ENCODE data around the gene SERPINE2. TPM values are rescaled to one million over a fixed set of nuclear protein-coding genes. Genes with fewer than 3 reads are reported as not detected.

SERPINE2 gene
- total and polyA plus RNA-seq, 3 experiments from 2014 or later = 2.2 to 6.4 (median 5.0) TPM

- Mint-ChIP-seq H3K4me3 (peak overlapping the region in 2 of 7 donors; percentile 42 to 75), H3K36me3 (peaks cover 0 to 7% (median 3%) of the 10 kb centered on the region in 3 donors), H3K27ac (peak overlapping the region in 2 of 8 donors; percentile 29 to 33), H3K27me3 (no peaks in the 10 kb centered on the region), H3K4me1 (peaks cover 21 to 46% (median 37%) of the 10 kb centered on the region in 3 donors), H3K9me3 (no peaks in the 10 kb centered on the region)
- Histone ChIP-seq H3K4me3 (ENCODE audit: low read length) (no peak overlapping the region), H3K9me3 (ENCODE audit: low read length) (no peaks in the 10 kb centered on the region), H3K27ac (ENCODE audit: low read depth, low read length) (no peak overlapping the region), H3K36me3 (ENCODE audit: insufficient read depth, low read length) (no peaks in the 10 kb centered on the region), H3K27me3 (ENCODE audit: insufficient read depth, low read length, poor library complexity, severe bottlenecking) (no peaks in the 10 kb centered on the region), H3K4me1 (ENCODE audit: insufficient read depth, low read length) (peaks cover 19% of the 10 kb centered on the region)
- ChIA-PET CTCF (interaction anchor here (1.5 kb wide), 1 partner anchor 21 kb away, joined by 7 read pairs; no protein-coding TSS in a partner anchor), POLR2A (no interaction called here)
- no peak for DNase-seq
These were observed 89.7 kb downstream of the SERPINE2 start for GRCh38 chr2:223949241-223949840.

- Mint-ChIP-seq H3K27ac (peak overlapping the region in 3 of 8 donors; percentile 34 to 70 (median 53)), H3K27me3 (no peaks in the 10 kb centered on the region), H3K9me3 (no peaks in the 10 kb centered on the region), H3K4me1 (peaks cover 32 to 61% (median 52%) of the 10 kb centered on the region in 3 donors), H3K36me3 (peaks cover 0 to 15% (median 3%) of the 10 kb centered on the region in 3 donors), H3K4me3 (peak overlapping the region in 2 of 7 donors; percentile 14 to 16)
- Histone ChIP-seq H3K4me1 (ENCODE audit: insufficient read depth, low read length) (peaks cover 30% of the 10 kb centered on the region), H3K27me3 (ENCODE audit: insufficient read depth, low read length, poor library complexity, severe bottlenecking) (no peaks in the 10 kb centered on the region), H3K4me3 (ENCODE audit: low read length) (no peak overlapping the region), H3K9me3 (ENCODE audit: low read length) (no peaks in the 10 kb centered on the region), H3K27ac (ENCODE audit: low read depth, low read length) (no peak overlapping the region), H3K36me3 (ENCODE audit: insufficient read depth, low read length) (no peaks in the 10 kb centered on the region)
- ChIA-PET CTCF (interaction anchor here (1.2 kb wide), 1 partner anchor 187 kb away, joined by 4 read pairs; no protein-coding TSS in a partner anchor), POLR2A (no interaction called here)
- DNase-seq = no peak
These were observed 91.3 kb downstream of the SERPINE2 start for GRCh38 chr2:223947711-223948205.

GRCh38 chr2:223945755-223946154 is 93.3 kb downstream of the SERPINE2 start:
- DNase-seq = no peak
- Histone ChIP-seq H3K4me1 (ENCODE audit: insufficient read depth, low read length) (peaks cover 38% of the 10 kb centered on the region), H3K4me3 (ENCODE audit: low read length) (peak overlapping the region; percentile 63), H3K27me3 (ENCODE audit: insufficient read depth, low read length, poor library complexity, severe bottlenecking) (no peaks in the 10 kb centered on the region), H3K27ac (ENCODE audit: low read depth, low read length) (peak overlapping the region; percentile 66), H3K9me3 (ENCODE audit: low read length) (no peaks in the 10 kb centered on the region), H3K36me3 (ENCODE audit: insufficient read depth, low read length) (no peaks in the 10 kb centered on the region)
- Mint-ChIP-seq H3K9me3 (no peaks in the 10 kb centered on the region), H3K36me3 (peaks cover 0 to 17% (median under 1%) of the 10 kb centered on the region in 3 donors), H3K4me3 (peak overlapping the region; percentile 80 to 94 (median 90)), H3K4me1 (peaks cover 40 to 69% (median 56%) of the 10 kb centered on the region in 3 donors), H3K27me3 (no peaks in the 10 kb centered on the region), H3K27ac (peak overlapping the region; percentile 67 to 95 (median 84))
- POLR2A ChIA-PET = interaction anchor here (1.2 to 2.2 kb wide), 3 partner anchors 9 to 184 kb away, joined by 3 to 7 read pairs (median 6); partner anchors contain the start of gene MRPL44
- CTCF ChIA-PET = interaction anchor here (1.1 to 2.5 kb wide), 2 partner anchors 12 to 16 kb away, joined by 3 to 6 read pairs; no protein-coding TSS in a partner anchor

GRCh38 chr2:223944703-223945531 is 94.2 kb downstream of the SERPINE2 start, which contains the start of gene WDFY1:
TSS of gene WDFY1 (minus strand) at chr2:223945335. CDS start at chr2:223945284, 51 bp downstream.
- H3K36me3 ChIP-seq (ENCODE audit: insufficient read depth, low read length) = no peaks in the 10 kb centered on the region
- POLR2A ChIA-PET = interaction anchor here (1.2 to 2.2 kb wide), 3 partner anchors 10 to 184 kb away, joined by 3 to 7 read pairs (median 6); partner anchors contain the start of gene MRPL44
- H3K27ac Mint-ChIP-seq = peak within 1 kb of the TSS; percentile 79 to 97 (median 90)
- H3K27ac ChIP-seq (ENCODE audit: low read depth, low read length) = peak within 1 kb of the TSS; percentile 66
- H3K4me1 ChIP-seq (ENCODE audit: insufficient read depth, low read length) = peaks cover 34% of the 10 kb centered on the region
- peak within 1 kb of the TSS; percentile 88 to 96 (median 90) for H3K4me3 Mint-ChIP-seq
- peaks cover 39 to 71% (median 53%) of the 10 kb centered on the region in 3 donors for H3K4me1 Mint-ChIP-seq
- no peaks in the 10 kb centered on the region for H3K27me3 ChIP-seq (ENCODE audit: insufficient read depth, low read length, poor library complexity, severe bottlenecking)
- CTCF ChIA-PET = interaction anchor here (1.1 to 2.5 kb wide), 2 partner anchors 13 to 17 kb away, joined by 3 to 6 read pairs; no protein-coding TSS in a partner anchor
- DNase-seq = peak; percentile 64 to 82 (median 74)
- H3K27me3 Mint-ChIP-seq = no peaks in the 10 kb centered on the region
- no peaks in the 10 kb centered on the region for H3K9me3 ChIP-seq (ENCODE audit: low read length)
- peaks cover 0 to 17% (median 0%) of the 10 kb centered on the region in 3 donors for H3K36me3 Mint-ChIP-seq
- H3K9me3 Mint-ChIP-seq = no peaks in the 10 kb centered on the region
- H3K4me3 ChIP-seq (ENCODE audit: low read length) = peak within 1 kb of the TSS; percentile 63

- DNase-seq = peak in 4 of 5 donors; percentile 8 to 50 (median 22)
- Histone ChIP-seq H3K9me3 (ENCODE audit: low read length) (no peaks in the 10 kb centered on the region), H3K27me3 (ENCODE audit: insufficient read depth, low read length, poor library complexity, severe bottlenecking) (no peaks in the 10 kb centered on the region), H3K4me3 (ENCODE audit: low read length) (peak overlapping the region; percentile 63), H3K27ac (ENCODE audit: low read depth, low read length) (peak overlapping the region; percentile 66), H3K36me3 (ENCODE audit: insufficient read depth, low read length) (no peaks in the 10 kb centered on the region), H3K4me1 (ENCODE audit: insufficient read depth, low read length) (peaks cover 36% of the 10 kb centered on the region)
- peak overlapping the region; percentile 77 to 97 (median 90) for H3K27ac Mint-ChIP-seq
- H3K36me3 Mint-ChIP-seq = peaks cover 0 to 17% (median 5%) of the 10 kb centered on the region in 3 donors
- H3K4me1 Mint-ChIP-seq = peaks cover 40 to 71% (median 52%) of the 10 kb centered on the region in 3 donors
- CTCF ChIA-PET = interaction anchor here (1.4 to 2.5 kb wide), 2 partner anchors 14 to 26 kb away, joined by 4 to 6 read pairs; no protein-coding TSS in a partner anchor
- H3K27me3 Mint-ChIP-seq = no peaks in the 10 kb centered on the region
- H3K9me3 Mint-ChIP-seq = no peaks in the 10 kb centered on the region
- H3K4me3 Mint-ChIP-seq = peak overlapping the region; percentile 88 to 96 (median 90)
- POLR2A ChIA-PET = interaction anchor here (1.3 to 2.2 kb wide), 2 partner anchors 13 kb away, joined by 5 to 7 read pairs; partner anchors contain the start of gene MRPL44
These were observed 94.9 kb downstream of the SERPINE2 start for GRCh38 chr2:223944166-223944702.

GRCh38 chr2:223943561-223944008 is 95.5 kb downstream of the SERPINE2 start:
- POLR2A ChIA-PET = interaction anchor here (0.5 to 1.3 kb wide), 2 partner anchors 14 to 42 kb away, joined by 3 to 5 read pairs; partner anchors contain the start of gene MRPL44
- CTCF ChIA-PET = interaction anchor here (1.4 kb wide), 1 partner anchor 27 kb away, joined by 4 read pairs; no protein-coding TSS in a partner anchor
- Histone ChIP-seq H3K4me1 (ENCODE audit: insufficient read depth, low read length) (peaks cover 40% of the 10 kb centered on the region), H3K36me3 (ENCODE audit: insufficient read depth, low read length) (no peaks in the 10 kb centered on the region), H3K27ac (ENCODE audit: low read depth, low read length) (no peak overlapping the region), H3K4me3 (ENCODE audit: low read length) (no peak overlapping the region), H3K27me3 (ENCODE audit: insufficient read depth, low read length, poor library complexity, severe bottlenecking) (no peaks in the 10 kb centered on the region), H3K9me3 (ENCODE audit: low read length) (no peaks in the 10 kb centered on the region)
- peak overlapping the region; percentile 52 to 97 (median 90) for H3K27ac Mint-ChIP-seq
- peaks cover 42 to 74% (median 54%) of the 10 kb centered on the region in 3 donors for H3K4me1 Mint-ChIP-seq
- no peak for DNase-seq
- H3K36me3 Mint-ChIP-seq = peaks cover 0 to 17% (median 5%) of the 10 kb centered on the region in 3 donors
- no peaks in the 10 kb centered on the region for H3K9me3 Mint-ChIP-seq
- peak overlapping the region; percentile 88 to 96 (median 90) for H3K4me3 Mint-ChIP-seq
- no peaks in the 10 kb centered on the region for H3K27me3 Mint-ChIP-seq

- CTCF ChIA-PET = interaction anchor here (1.4 kb wide), 1 partner anchor 27 kb away, joined by 4 read pairs; no protein-coding TSS in a partner anchor
- no peak for DNase-seq
- no peak overlapping the region for H3K27ac ChIP-seq (ENCODE audit: low read depth, low read length)
- H3K27me3 ChIP-seq (ENCODE audit: insufficient read depth, low read length, poor library complexity, severe bottlenecking) = no peaks in the 10 kb centered on the region
- POLR2A ChIA-PET = interaction anchor here (0.7 to 1.3 kb wide), 2 partner anchors 14 to 505 kb away, joined by 4 to 5 read pairs; partner anchors contain the start of gene MRPL44
- no peaks in the 10 kb centered on the region for H3K9me3 ChIP-seq (ENCODE audit: low read length)
- H3K36me3 Mint-ChIP-seq = peaks cover 0 to 17% (median 5%) of the 10 kb centered on the region in 3 donors
- H3K4me1 Mint-ChIP-seq = peaks cover 43 to 77% (median 58%) of the 10 kb centered on the region in 3 donors
- no peaks in the 10 kb centered on the region for H3K9me3 Mint-ChIP-seq
- peak overlapping the region; percentile 52 to 97 (median 90) for H3K27ac Mint-ChIP-seq
- H3K4me3 Mint-ChIP-seq = peak overlapping the region; percentile 88 to 96 (median 90)
- H3K4me1 ChIP-seq (ENCODE audit: insufficient read depth, low read length) = peaks cover 40% of the 10 kb centered on the region
- no peaks in the 10 kb centered on the region for H3K27me3 Mint-ChIP-seq
- H3K36me3 ChIP-seq (ENCODE audit: insufficient read depth, low read length) = no peaks in the 10 kb centered on the region
- no peak overlapping the region for H3K4me3 ChIP-seq (ENCODE audit: low read length)
These were observed 96.0 kb downstream of the SERPINE2 start for GRCh38 chr2:223943135-223943534.

Data from CD8-positive, alpha-beta memory T cell (primary cell).